ENCODE data around the gene GHR. TPM values are rescaled to one million over a fixed set of nuclear protein-coding genes. Genes with fewer than 3 reads are reported as not detected.

GHR gene
- total RNA-seq, 1 experiment from 2014 or later: not detected

- no TSS peak for BruUV-seq (replicated peaks)
- no peaks in the 10 kb centered on the region for H3K9me3 ChIP-seq (ENCODE audit: low read depth, low read length, poor library complexity, severe bottlenecking)
- H3K4me3 ChIP-seq (ENCODE audit: low read depth, low read length, poor library complexity, severe bottlenecking): no peak overlapping the region
- H3K27ac ChIP-seq (ENCODE audit: low read depth, low read length, poor library complexity, severe bottlenecking): no peak overlapping the region
- intact Hi-C loops (cut with micrococcal nuclease; ENCODE audit: unreplicated experiment): no loop called here
- no peak for DNase-seq (ENCODE audit: low spot score)
- peaks cover 5% of the 10 kb centered on the region for H3K27me3 ChIP-seq (replicated peaks; ENCODE audit: insufficient read depth, low read depth, low read length, poor library complexity)
- H3K36me3 ChIP-seq (ENCODE audit: insufficient read depth, low read length, poor library complexity, severe bottlenecking): no peaks in the 10 kb centered on the region
- POLR2A ChIA-PET (ENCODE audit: low non-redundant PET): no interaction called here
- H3K4me1 ChIP-seq (ENCODE audit: insufficient read depth, low read length, poor library complexity, severe bottlenecking): no peaks in the 10 kb centered on the region
- CTCF ChIA-PET: no interaction called here
- TF ChIP-seq CTCF (conservative IDR thresholded peaks at IDR 0.05; ENCODE audit: low read depth, low read length): no peak
- TF ChIP-seq EZH2 (IDR thresholded peaks at IDR 0.05; ENCODE audit: borderline replicate concordance, low read depth, low read length, poor library complexity, severe bottlenecking): no peak
Observed at GRCh38 chr5:42520203-42520602, 97.0 kb downstream of the GHR start.

- BruUV-seq (replicated peaks): no TSS peak
- H3K27ac ChIP-seq (ENCODE audit: low read depth, low read length, poor library complexity, severe bottlenecking): no peak overlapping the region
- intact Hi-C loops (cut with micrococcal nuclease; ENCODE audit: unreplicated experiment): no loop called here
Observed at GRCh38 chr5:42520957-42521356, 97.7 kb downstream of the GHR start.

GRCh38 chr5:42521406-42521805 is 98.2 kb downstream of the GHR start:
- intact Hi-C loops (cut with micrococcal nuclease; ENCODE audit: unreplicated experiment): no loop called here
- ChIA-PET CTCF (no interaction called here), POLR2A (ENCODE audit: low non-redundant PET) (no interaction called here)
- Histone ChIP-seq H3K36me3 (ENCODE audit: insufficient read depth, low read length, poor library complexity, severe bottlenecking) (no peaks in the 10 kb centered on the region), H3K27ac (ENCODE audit: low read depth, low read length, poor library complexity, severe bottlenecking) (no peak overlapping the region), H3K4me3 (ENCODE audit: low read depth, low read length, poor library complexity, severe bottlenecking) (no peak overlapping the region), H3K4me1 (ENCODE audit: insufficient read depth, low read length, poor library complexity, severe bottlenecking) (no peaks in the 10 kb centered on the region), H3K9me3 (ENCODE audit: low read depth, low read length, poor library complexity, severe bottlenecking) (no peaks in the 10 kb centered on the region), H3K27me3 (replicated peaks; ENCODE audit: insufficient read depth, low read depth, low read length, poor library complexity) (peaks cover 5% of the 10 kb centered on the region)
- no peak for DNase-seq (ENCODE audit: low spot score)
- no TSS peak for BruUV-seq (replicated peaks)
- TF ChIP-seq EZH2 (IDR thresholded peaks at IDR 0.05; ENCODE audit: borderline replicate concordance, low read depth, low read length, poor library complexity, severe bottlenecking): no peak
- no peak for TF ChIP-seq CTCF (conservative IDR thresholded peaks at IDR 0.05; ENCODE audit: low read depth, low read length)

More at GRCh38 chr5:42520957-42521356, 97.7 kb downstream of the GHR start:
- CTCF ChIA-PET: no interaction called here
- POLR2A ChIA-PET (ENCODE audit: low non-redundant PET): no interaction called here
- H3K4me3 ChIP-seq (ENCODE audit: low read depth, low read length, poor library complexity, severe bottlenecking): no peak overlapping the region
- TF ChIP-seq CTCF (conservative IDR thresholded peaks at IDR 0.05; ENCODE audit: low read depth, low read length) (no peak), EZH2 (IDR thresholded peaks at IDR 0.05; ENCODE audit: borderline replicate concordance, low read depth, low read length, poor library complexity, severe bottlenecking) (no peak)
- no peaks in the 10 kb centered on the region for H3K36me3 ChIP-seq (ENCODE audit: insufficient read depth, low read length, poor library complexity, severe bottlenecking)
- peaks cover 5% of the 10 kb centered on the region for H3K27me3 ChIP-seq (replicated peaks; ENCODE audit: insufficient read depth, low read depth, low read length, poor library complexity)
- no peaks in the 10 kb centered on the region for H3K9me3 ChIP-seq (ENCODE audit: low read depth, low read length, poor library complexity, severe bottlenecking)
- DNase-seq (ENCODE audit: low spot score): no peak
- no peaks in the 10 kb centered on the region for H3K4me1 ChIP-seq (ENCODE audit: insufficient read depth, low read length, poor library complexity, severe bottlenecking)
